BLaER1 treated with 17β-estradiol and CSF1 and Interleukin-3, amounts not matched to agents 10 nM and 100 nM (cell line): ENCODE measurements around the gene COL4A1.

Source experiments
- H3K27ac ChIP-seq, 11 experiments: shearing (Covaris generic); formaldehyde crosslinking; 2 replicates each; pipeline ENCODE4 v1.8.1; 2022
- H3K27me3 ChIP-seq, 11 experiments: shearing (Covaris generic); formaldehyde crosslinking; 2 replicates each; pipeline ENCODE4 v1.8.1; 2022
- H3K36me3 ChIP-seq, 11 experiments: shearing (Covaris generic); formaldehyde crosslinking; 2 replicates each; pipeline ENCODE4 v1.8.1; 2022
- H3K4me1 ChIP-seq, 10 experiments: shearing (Covaris generic); formaldehyde crosslinking; 2 replicates each; pipeline ENCODE4 v1.8.1; 2022
- H3K4me2 ChIP-seq, 11 experiments: shearing (Covaris generic); formaldehyde crosslinking; 2 replicates each; pipeline ENCODE4 v1.8.1; 2022
- H3K4me3 ChIP-seq, 10 experiments: shearing (Covaris generic); formaldehyde crosslinking; 2 replicates each; pipeline ENCODE4 v1.8.1; 2022
- H3K9ac ChIP-seq, 11 experiments: shearing (Covaris generic); formaldehyde crosslinking; 2 replicates each; pipeline ENCODE4 v1.8.1; 2022
- H3K9me3 ChIP-seq, 11 experiments: shearing (Covaris generic); formaldehyde crosslinking; replicated peaks in 1 of 11; 2 replicates each; pipeline ENCODE4 v1.8.1; 2022
- H4K20me1 ChIP-seq, 11 experiments: shearing (Covaris generic); formaldehyde crosslinking; 2 replicates each; pipeline ENCODE4 v1.8.1; 2022
- Cebpa-rat ChIP-seq, 11 experiments: shearing (Covaris generic); IDR thresholded peaks; 2 replicates each; pipeline ENCODE4 v1.8.1; 2022

The COL4A1 gene

GRCh38 chr13:110201114-110201513 is 105.8 kb downstream of the COL4A1 start:
- Histone ChIP-seq H3K9me3 (no peaks in the 10 kb centered on the region), H3K4me3 (no peak overlapping the region), H3K36me3 (no peaks in the 10 kb centered on the region), H4K20me1 (no peaks in the 10 kb centered on the region), H3K27ac (no peak overlapping the region), H3K27me3 (0 out of 22 replicates have a peak, but pooled peaks cover 0 to 5% (median 0%) of the 10 kb centered on the region in 11 experiments), H3K4me2 (peak overlapping the region in 5 of 11 experiments; percentile 4 to 46 (median 8); a peak in 5 of 22 replicates), H3K9ac (no peak overlapping the region), H3K4me1 (peaks cover 0 to 32% (median 17%) of the 10 kb centered on the region in 10 experiments; a peak in 15 of 20 replicates)
- no peak for TF ChIP-seq Cebpa-rat (IDR thresholded peaks at IDR 0.05)

- Histone ChIP-seq H3K4me1 (peaks cover 0 to 32% (median 17%) of the 10 kb centered on the region in 10 experiments; a peak in 15 of 20 replicates), H3K27ac (no peak overlapping the region), H3K9ac (no peak overlapping the region), H3K9me3 (no peaks in the 10 kb centered on the region), H3K4me2 (peak overlapping the region in 2 of 11 experiments; percentile 8 to 59; a peak in 2 of 22 replicates), H3K4me3 (no peak overlapping the region), H3K27me3 (0 out of 22 replicates have a peak, but pooled peaks cover 0 to 5% (median 0%) of the 10 kb centered on the region in 11 experiments), H4K20me1 (no peaks in the 10 kb centered on the region), H3K36me3 (no peaks in the 10 kb centered on the region)
- no peak for TF ChIP-seq Cebpa-rat (IDR thresholded peaks at IDR 0.05)
Observed at GRCh38 chr13:110200276-110200870, 106.6 kb downstream of the COL4A1 start.

DNA sequence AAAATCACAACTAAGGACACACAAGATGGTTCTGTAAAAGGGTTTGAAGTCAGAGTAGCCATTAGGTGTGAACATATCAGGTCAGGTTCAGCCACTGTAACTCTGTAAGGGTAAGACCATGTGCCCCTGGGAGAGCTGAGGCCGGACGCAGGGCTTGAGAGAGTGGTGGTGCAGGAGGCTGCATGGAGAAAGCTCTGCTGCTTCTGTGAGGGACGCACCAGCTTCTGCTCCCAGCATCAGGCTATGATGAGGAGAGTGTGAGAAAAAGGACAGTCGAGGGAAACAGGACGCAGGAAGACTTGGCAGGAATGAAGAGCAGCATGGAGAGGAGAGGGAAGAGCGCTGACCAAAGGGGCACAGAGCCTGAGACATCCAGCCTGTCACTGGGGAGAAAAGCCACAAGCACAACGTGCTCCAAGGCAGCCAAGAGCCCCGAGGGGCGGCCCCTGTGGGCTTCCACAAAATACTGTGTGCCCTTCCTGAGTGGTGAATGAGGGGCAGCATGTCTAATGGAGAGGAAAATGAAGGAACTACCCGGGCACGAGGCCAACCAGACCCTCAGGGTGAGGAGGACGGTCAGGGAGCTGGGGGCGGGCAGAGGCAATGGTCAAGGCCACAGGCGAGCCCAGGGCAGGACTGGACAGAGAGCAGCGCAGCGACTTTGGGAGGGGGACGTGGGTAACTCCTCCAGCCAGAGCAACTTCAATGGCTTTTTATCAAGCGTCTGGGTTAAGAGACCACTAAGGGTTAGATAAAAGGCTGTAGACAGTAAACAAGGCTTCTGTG is 107.7 kb downstream of the COL4A1 start:
- Histone ChIP-seq H4K20me1 (no peaks in the 10 kb centered on the region), H3K36me3 (no peaks in the 10 kb centered on the region), H3K4me3 (no peak overlapping the region), H3K9ac (no peak overlapping the region), H3K4me1 (peaks cover 0 to 32% (median 17%) of the 10 kb centered on the region in 10 experiments; a peak in 15 of 20 replicates), H3K27me3 (0 out of 22 replicates have a peak, but pooled peaks cover 0 to 5% (median 0%) of the 10 kb centered on the region in 11 experiments), H3K9me3 (no peaks in the 10 kb centered on the region), H3K27ac (no peak overlapping the region), H3K4me2 (peak overlapping the region in 8 of 11 experiments; percentile 4 to 65 (median 50); a peak in 15 of 22 replicates)
- TF ChIP-seq Cebpa-rat (IDR thresholded peaks at IDR 0.05) = no peak

DNA sequence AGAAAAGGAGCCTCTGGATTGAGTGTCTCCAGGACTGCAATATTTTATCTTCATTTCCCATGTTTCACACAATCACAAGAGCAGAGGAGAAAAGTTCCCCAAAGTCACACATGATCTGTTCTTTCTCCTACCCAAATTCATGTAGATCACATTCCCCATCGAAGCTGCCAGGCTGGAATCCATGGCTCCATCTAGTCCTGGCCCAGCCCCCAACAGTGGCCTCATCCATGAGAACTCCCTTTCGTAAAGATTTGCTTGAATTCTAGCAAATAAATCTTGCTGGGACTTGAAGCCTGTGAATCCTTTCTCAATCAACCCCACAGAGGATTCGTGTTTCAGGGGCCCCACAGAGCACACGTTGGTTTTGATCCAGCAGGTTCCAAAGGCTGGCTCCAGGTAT is 109.5 kb downstream of the COL4A1 start:
- Histone ChIP-seq H3K9me3 (no peaks in the 10 kb centered on the region), H3K4me3 (no peak overlapping the region), H3K27me3 (0 out of 22 replicates have a peak, but pooled peaks cover 0 to 5% (median 0%) of the 10 kb centered on the region in 11 experiments), H4K20me1 (no peaks in the 10 kb centered on the region), H3K27ac (no peak overlapping the region), H3K9ac (no peak overlapping the region), H3K4me1 (peaks cover 0 to 32% (median 17%) of the 10 kb centered on the region in 10 experiments; a peak in 15 of 20 replicates), H3K36me3 (no peaks in the 10 kb centered on the region), H3K4me2 (no peak overlapping the region)
- no peak for TF ChIP-seq Cebpa-rat (IDR thresholded peaks at IDR 0.05)

DNA sequence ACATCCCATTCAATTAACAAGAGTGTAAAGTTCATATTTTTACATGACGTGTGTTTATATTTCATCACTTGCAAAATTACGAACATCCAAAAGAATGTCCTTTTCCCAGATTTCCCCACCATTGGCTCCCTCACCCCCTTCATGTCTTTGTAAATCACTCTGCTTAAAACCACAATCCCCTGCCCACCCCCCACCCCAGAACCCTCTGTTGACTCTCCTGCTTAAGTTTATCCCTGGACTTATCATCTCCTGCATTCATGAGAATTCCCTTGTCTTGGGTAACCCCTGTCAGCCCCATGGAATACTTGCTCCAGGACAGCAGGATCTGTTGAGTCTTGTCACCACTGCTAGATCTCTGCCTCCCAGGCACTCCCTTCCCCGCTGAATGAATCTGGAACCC is 109.9 kb downstream of the COL4A1 start:
- no peak for TF ChIP-seq Cebpa-rat (IDR thresholded peaks at IDR 0.05)
- no peak overlapping the region for H3K27ac ChIP-seq
- no peaks in the 10 kb centered on the region for H4K20me1 ChIP-seq
- no peak overlapping the region for H3K9ac ChIP-seq
- H3K27me3 ChIP-seq = peaks cover 0 to 5% (median 0%) of the 10 kb centered on the region in 11 experiments; a peak in 1 of 22 replicates
- H3K4me3 ChIP-seq = no peak overlapping the region
- H3K4me2 ChIP-seq = no peak overlapping the region
- peaks cover 0 to 33% (median 17%) of the 10 kb centered on the region in 10 experiments; a peak in 15 of 20 replicates for H3K4me1 ChIP-seq
- no peaks in the 10 kb centered on the region for H3K36me3 ChIP-seq
- H3K9me3 ChIP-seq = no peaks in the 10 kb centered on the region

DNA sequence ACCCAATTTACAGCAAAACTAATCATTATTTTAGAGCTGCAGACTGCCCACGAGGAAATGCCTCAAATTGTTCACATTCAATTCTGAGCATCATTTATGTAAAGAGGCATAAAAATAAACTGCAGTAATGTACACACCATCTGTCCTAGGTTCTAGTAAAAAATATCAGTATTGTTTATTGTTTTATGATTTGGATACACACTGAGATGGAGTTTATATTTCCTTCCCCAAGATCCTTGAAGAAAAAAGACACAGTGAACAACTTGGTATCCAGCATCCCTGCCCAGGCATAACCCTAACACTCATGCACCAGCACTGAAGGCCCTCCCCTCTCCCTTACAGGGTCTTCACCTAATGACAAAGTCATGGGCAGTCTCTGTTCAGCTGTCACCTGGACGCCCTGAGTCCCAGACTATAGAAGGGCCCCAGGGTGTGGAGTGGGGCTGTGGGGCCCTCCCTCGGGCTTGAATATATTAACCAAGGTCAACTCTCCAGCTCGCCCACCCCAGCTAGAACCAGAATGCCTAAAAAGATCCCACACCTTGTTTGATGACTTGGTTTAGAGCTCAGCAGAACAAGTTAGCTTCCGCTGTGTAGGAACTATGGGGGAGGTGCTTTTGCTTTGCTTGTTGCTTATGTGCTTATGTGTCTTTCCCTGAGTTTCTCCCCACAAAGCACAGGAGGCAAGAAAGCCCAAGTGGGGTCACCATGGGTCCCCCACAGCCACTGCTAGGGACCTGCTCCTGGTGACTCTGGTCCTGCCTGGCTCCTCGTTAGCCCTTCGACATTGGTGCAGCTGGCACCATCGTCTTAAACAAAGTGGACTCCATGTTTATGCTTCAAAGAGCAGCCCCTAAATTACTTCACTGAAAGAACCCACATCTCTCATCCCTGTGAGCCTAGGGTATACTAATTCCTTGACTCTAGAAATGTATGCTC is 111.1 kb downstream of the COL4A1 start:
- Histone ChIP-seq H4K20me1 (no peaks in the 10 kb centered on the region), H3K9me3 (no peaks in the 10 kb centered on the region), H3K4me1 (peaks cover 0 to 31% (median 15%) of the 10 kb centered on the region in 10 experiments; a peak in 13 of 20 replicates), H3K27me3 (peaks cover 0 to 6% (median 0%) of the 10 kb centered on the region in 11 experiments; a peak in 3 of 22 replicates), H3K9ac (no peak overlapping the region), H3K27ac (no peak overlapping the region), H3K36me3 (no peaks in the 10 kb centered on the region), H3K4me2 (no peak overlapping the region), H3K4me3 (no peak overlapping the region)
- TF ChIP-seq Cebpa-rat (IDR thresholded peaks at IDR 0.05) = no peak

GRCh38 chr13:110194451-110194850 is 112.5 kb downstream of the COL4A1 start:
- no peak for TF ChIP-seq Cebpa-rat (IDR thresholded peaks at IDR 0.05)
- H4K20me1 ChIP-seq = no peaks in the 10 kb centered on the region
- peaks cover 0 to 31% (median 17%) of the 10 kb centered on the region in 10 experiments; a peak in 13 of 20 replicates for H3K4me1 ChIP-seq
- H3K4me3 ChIP-seq = no peak overlapping the region
- H3K27ac ChIP-seq = no peak overlapping the region
- no peaks in the 10 kb centered on the region for H3K36me3 ChIP-seq
- H3K9ac ChIP-seq = no peak overlapping the region
- no peaks in the 10 kb centered on the region for H3K9me3 ChIP-seq
- H3K4me2 ChIP-seq = no peak overlapping the region
- peaks cover 0 to 6% (median 0%) of the 10 kb centered on the region in 11 experiments; a peak in 3 of 22 replicates for H3K27me3 ChIP-seq

DNA sequence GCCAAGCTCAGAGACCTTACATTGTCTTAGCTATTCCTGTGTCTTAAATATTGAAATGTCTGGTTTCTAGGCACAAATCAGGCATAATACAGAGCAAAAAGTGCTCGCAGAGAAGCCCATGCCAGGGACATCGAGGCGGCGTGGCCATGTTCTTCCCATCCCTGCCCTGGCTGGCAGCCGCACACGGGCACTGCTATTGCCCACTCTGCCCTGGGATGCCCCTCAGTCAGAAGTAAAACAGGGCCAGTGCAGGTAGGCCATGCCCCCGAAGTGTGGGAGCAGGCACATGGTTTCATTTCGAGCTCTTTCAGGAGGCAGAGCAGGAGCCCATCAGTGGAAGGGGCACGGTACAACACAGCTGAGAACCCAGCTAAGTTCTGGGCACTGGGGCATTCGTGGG is 113.5 kb downstream of the COL4A1 start:
- Histone ChIP-seq H3K9ac (no peak overlapping the region), H3K36me3 (no peaks in the 10 kb centered on the region), H3K27me3 (peaks cover 0 to 6% (median 0%) of the 10 kb centered on the region in 11 experiments; a peak in 3 of 22 replicates), H4K20me1 (no peaks in the 10 kb centered on the region), H3K27ac (no peak overlapping the region), H3K4me2 (no peak overlapping the region), H3K4me1 (peaks cover 0 to 26% (median 12%) of the 10 kb centered on the region in 10 experiments; a peak in 11 of 20 replicates), H3K9me3 (no peaks in the 10 kb centered on the region), H3K4me3 (no peak overlapping the region)
- no peak for TF ChIP-seq Cebpa-rat (IDR thresholded peaks at IDR 0.05)
